Measurements from ENCODE around the gene INPP5A.
"Not testable (repeated sequence)": the region's sequence is repeated elsewhere in the genome, so short reads cannot be mapped to it uniquely, and the experiment has no call there.

Gene INPP5A, protein sequence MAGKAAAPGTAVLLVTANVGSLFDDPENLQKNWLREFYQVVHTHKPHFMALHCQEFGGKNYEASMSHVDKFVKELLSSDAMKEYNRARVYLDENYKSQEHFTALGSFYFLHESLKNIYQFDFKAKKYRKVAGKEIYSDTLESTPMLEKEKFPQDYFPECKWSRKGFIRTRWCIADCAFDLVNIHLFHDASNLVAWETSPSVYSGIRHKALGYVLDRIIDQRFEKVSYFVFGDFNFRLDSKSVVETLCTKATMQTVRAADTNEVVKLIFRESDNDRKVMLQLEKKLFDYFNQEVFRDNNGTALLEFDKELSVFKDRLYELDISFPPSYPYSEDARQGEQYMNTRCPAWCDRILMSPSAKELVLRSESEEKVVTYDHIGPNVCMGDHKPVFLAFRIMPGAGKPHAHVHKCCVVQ

DNA sequence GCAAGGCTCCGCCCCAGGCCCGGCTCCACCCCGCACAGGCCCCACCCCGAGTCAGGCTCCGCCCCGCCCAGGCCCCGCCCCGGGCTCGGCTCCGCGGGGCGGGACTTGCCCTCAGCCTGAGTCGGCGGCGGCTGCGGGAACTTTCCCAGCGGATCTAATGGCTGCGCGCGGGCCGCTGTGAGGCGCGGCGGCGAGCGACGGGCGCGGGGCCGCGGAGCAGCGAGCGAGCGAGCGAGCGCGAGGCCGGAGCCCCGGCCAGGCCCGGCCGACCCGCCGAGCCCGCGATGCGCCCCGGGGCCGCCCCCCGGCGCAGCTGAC lies at the start of gene INPP5A:
Gene INPP5A (plus strand): TSS at position 104 of the 318 bp plus-strand sequence. CDS start 310 bp downstream, outside the sequence.
- DNase-seq: no peak

DNA sequence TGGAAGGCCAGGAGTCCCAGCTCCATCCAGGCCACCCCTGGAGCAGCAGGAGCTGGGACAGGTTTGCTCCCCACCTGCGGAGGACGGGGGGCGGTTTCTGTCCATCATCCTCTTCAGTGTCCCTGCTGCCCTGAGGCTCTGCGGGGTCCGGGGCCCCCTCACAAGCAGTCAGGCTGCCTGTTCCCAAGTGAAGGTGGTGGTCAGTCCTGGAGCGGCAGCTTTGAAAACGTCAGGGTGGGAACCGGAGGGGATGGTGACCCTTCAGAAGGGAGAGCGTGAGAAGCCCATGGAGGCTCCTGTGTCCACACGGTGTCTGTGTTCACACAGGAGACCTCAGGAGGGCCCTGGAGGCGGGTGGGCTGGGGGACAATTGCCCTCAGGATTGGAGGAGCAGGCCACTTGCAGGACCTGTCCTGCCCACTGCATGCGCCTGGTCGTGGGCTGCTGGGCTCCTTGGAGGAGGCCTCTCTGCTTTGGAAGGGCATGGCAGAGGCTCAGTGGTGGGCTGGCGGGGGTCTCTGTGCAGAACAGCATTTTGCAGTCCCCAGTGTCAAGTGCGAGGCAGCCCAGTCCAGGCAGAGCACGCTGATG lies 49.3 kb upstream of the INPP5A start:
- DNase-seq: no peak

DNA sequence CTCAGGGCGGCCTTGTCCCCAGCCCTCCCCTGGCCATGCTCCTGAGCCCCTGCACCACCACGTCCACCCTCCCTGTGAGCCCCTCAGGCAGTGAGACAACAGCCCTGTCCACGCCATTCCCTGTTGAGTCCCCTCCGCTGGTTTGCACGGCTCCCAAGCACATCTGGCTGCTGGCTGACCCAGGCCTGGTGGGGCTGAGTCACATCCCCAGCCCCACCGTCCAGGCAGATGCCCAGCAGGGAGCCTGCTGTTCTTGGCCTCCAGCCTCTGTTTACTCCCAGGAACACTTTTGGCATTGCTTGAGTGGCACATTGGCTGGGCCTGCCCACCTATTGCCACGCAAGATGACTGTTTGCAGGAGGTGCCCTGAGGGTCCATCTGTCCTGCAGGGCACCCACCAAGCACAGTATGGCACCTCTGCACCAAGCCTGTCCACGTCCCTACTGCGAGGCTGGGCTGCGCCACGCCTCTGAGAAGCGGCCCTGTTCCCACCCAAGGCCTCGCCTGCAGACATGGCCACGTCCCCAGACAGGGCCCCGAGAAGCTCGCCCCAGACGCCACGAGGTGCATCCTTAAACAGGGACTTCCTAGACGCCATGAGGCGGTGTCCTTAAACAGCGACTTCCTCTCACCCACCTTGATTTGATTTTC lies 48.4 kb upstream of the INPP5A start:
- no peak for DNase-seq

DNA sequence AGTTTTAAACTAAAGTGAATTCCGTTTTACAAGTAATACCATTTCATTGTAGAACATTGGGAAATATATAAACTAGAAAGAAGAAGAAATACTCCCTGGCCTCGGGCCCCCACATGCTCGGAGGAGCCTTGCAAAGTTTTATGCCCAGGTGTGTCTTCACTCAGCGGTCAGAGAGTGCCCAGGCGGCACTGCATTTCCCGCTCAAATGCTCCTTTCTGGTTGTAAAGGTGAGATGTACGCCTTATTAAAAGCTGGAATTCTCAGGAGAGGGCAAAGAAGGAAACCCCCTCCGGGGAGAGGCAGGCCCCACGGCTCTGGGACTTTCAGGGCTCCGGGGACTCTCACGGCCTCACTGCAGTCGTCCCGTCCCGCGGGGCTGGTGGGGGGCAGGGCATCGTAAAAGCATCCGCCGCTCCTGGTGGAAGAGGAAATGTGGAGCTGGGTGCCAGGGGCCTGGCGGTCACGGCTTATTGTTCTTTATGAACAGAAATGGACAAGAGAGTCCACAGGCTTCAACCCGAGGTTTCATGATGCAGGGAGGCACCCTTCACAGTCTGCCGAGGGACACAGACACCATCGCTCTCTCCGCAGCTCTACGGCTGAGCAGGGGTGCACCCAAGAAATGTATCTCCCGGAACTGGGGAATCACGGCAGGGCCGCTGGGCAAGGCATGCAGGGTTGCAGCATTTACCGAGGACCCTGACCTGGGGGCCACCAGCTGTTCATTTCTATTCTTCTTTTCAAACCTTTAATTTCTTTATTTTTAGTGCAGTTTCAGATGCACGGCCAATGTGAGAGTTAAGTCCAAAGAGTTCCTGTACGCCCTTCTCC lies 47.7 kb upstream of the INPP5A start:
- no peak for DNase-seq

DNA sequence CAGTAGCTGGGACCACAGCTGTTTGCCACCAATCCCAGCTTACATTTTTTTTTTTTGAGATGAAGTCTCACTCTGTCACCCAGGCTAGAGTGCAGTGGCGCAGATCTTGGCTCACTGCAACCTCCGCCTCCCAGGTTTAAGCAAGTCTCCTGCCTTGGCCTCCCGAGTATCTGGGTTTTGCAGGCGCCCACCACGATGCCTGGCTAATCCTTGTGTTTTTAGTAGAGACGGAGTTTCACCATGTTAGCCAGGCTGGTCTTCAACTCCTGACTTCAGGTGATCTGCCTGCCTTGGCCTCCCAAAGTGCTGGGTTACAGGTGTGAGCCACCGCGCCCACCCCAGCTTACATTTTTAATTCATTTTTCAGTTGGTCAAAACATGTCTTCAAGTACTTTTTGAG lies 46.1 kb upstream of the INPP5A start:
- not testable (repeated sequence) for DNase-seq

DNA sequence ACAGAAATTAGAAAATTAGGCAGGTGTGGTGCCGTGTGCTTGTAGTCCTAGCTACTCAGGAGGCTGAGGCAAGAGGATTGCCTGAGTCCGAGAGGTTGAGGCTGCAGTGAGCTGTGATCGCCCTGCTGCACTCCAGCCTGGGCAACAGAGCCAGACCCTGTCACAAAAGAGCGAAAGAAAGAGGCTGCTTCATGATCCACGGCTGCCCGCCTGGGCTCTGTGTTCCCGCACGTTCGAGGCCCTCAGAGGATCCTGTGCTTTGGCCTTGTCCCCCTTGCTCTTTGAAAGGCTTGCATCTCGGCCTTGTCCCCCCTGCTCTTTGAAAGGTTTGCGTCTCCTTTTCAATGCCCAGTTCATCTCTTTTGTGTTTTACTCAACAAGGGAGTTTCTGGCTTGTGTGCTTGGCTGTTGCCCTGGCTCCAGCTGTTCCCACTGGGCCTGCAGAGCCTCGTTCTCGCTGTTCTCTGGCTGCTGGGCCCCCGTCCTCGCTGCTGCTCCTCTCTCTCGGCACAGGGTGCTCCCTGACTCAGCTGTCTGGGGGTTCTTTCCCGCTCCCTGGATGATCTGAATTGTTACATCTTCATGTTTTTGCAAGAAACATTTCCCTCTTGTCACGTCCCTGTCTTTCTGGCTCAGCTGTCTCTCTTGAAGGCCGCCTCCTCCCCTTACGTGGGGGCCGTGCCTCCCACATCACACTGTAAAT lies 45.1 kb upstream of the INPP5A start:
- DNase-seq: no peak

DNA sequence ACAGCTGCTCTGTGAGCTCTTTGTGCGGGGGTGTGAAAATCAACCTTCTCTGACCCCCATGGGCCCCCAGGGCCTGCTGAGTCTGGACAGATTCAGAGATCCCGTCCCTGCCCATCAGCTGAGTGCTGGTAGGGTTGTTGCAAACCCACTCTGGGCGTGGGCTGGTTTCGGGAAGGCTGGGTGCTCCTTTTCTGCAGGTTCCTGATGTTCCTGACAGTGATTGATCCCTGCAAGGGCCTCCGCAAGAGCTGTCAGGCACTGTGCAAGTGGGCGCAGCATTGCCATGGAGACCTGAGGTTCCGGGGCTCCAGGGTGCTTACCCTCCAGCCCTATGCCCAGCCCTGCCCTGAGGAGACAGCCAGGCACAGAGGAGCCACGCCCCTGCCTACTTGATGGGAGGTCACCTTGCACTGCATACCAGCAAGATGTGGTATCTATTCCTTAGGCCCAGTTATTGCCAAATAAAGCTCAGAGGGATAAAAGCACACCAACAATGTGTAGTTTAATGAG lies 44.3 kb upstream of the INPP5A start:
- no peak for DNase-seq

DNA sequence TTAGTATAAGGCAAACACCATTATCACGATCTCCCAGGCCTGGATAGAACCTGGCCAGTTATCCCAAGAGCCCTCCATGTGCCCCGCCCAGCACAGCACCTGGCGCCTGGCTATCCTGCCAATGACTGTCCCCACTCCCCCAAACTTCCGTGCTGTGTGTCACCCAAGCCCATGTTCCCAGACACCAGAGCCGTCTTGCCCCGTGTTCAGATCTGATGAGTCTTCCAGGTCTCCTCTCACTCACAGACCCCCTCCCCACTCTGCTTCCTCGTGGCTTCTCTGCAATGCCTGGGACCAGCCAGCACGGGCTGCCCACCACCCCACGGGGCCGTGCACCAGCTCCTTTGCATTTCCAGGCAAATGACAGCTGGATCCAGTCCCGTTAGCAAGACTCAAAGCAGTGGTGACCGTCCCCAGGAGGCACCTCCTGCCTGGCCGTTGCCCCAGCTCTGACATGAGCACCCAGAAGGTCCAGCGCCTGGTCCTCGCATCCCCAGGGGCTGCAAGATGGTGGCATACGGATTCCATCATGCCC lies 43.8 kb upstream of the INPP5A start:
- no peak for DNase-seq

DNA sequence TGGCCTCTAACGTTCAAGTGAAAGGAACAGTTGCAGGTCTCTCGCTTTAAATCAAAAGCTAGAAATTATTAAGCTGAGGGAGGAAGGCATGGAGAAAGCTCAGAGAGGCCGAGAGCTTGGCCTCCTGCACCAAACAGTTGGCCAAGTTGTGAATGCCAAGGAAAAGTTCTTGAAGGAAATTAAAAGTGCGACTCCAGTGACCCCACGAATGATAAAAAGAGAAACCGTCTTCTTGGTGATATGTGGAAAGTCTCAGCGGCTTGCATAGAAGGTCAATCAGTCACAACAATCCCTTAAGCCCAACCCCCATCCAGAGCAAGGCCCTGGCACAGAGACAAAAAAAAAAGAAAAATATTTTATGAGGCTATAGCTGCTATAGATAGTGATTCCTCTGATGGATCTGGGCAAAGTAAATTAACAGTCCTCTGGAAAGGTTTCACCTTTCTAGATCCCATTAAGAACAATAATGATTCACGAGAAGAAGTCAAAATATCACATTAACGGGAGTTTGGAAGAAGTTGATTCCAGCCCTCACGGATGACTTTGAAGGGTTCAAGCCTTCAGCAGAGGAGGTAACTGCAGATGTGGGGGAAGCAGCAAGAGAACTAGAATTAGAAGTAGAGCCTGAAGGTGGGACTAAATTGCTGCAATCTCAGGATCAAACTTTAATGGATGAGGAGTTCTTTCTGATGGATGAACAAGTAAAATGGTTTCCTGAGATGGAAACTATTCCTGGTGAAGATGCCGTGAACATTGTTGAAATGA lies 42.5 kb upstream of the INPP5A start:
- no peak for DNase-seq

DNA sequence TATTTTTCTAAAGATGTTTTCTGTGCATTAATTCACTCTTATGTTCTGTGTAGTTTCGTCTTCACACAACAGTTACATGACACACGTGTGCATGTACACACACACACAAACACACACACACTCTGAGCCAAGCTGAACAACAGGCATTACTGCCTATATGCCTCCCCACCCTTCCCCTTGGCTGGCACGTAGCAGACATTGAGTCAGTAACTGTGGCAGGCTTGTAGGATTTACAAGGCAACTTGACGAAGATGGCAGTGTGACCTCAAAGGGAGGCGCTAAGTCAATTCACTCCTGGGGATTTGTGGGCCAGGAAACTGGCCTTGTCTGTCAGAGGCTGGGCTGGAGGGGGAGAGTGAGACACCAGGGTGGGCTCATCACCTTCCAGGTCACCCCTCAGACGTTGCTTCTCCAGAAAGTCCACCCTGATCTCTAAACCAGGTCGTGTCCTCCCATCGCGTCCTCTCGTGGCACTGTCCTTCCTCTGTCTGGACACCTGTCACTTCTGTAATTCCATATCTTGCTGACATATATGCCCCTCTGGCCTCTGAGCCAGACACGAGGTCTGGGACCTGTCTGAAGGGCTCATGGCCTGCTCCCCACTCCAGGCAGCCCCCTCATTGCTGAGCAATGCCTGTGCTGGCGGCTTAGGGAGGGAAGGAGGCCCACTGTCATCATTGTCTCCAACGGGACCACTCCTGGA lies 41.1 kb upstream of the INPP5A start:
- DNase-seq: no peak

DNA sequence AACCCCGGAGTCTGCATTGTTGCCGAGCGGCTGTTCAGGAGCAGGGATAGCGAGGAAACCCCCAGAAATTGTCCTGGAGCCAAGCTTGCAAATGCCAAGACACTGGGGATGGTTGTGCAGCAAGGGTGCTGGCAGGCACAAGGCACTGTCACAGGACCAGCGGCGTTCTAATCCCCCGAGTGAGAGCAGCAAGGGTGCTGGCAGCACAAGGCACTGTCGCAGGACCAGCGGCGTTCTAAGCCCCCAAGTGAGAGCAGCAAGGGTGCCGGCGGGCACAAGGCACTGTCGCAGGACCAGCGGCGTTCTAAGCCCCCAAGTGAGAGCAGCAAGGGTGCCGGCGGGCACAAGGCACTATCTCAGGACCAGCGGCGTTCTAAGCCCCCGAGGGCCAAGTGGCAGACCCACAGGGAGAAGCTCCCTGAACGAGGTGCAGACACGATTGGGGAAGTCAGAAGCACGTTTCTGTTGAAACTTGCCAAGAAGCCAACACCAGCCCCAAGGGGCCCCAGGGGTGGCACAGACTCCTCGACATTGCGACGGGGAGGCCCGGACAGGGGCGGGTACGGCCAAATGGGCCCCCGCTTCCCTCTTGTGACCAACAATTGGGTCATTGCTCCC lies 40.4 kb upstream of the INPP5A start:
- no peak for DNase-seq

DNA sequence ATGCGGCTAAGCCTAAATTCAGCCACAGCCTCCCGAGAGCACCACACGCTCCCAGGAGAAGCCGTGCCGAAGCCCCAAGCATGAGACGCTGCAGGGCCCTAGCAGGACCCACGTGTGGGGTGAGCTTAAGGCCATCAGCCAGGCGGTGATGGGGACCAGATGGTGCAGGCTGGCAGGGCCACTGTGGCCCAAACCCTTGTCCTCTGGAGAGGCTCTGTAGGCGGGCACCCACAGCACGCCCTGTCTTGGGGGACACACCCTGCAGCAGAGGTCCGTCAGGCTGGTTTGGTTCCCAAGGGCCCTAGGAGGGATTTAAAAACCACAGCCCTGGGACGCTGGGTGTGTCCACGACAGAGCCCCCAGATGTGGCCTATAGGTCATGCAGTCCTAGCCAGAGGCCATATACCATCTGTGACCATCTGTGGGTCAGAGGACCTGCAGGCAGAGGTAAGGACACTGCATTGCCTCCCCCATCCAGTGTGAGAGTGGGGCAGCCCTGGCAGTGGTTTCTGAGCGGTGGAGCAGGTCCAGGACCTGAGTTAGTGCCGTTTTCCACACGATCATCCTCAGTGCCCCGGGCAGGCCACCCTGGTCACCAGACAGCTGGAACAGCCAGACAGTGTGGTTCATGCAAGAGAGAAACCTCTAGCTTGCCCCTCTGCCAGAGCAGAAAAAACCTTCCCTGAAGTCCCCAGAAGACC lies 39.6 kb upstream of the INPP5A start:
- no peak for DNase-seq

DNA sequence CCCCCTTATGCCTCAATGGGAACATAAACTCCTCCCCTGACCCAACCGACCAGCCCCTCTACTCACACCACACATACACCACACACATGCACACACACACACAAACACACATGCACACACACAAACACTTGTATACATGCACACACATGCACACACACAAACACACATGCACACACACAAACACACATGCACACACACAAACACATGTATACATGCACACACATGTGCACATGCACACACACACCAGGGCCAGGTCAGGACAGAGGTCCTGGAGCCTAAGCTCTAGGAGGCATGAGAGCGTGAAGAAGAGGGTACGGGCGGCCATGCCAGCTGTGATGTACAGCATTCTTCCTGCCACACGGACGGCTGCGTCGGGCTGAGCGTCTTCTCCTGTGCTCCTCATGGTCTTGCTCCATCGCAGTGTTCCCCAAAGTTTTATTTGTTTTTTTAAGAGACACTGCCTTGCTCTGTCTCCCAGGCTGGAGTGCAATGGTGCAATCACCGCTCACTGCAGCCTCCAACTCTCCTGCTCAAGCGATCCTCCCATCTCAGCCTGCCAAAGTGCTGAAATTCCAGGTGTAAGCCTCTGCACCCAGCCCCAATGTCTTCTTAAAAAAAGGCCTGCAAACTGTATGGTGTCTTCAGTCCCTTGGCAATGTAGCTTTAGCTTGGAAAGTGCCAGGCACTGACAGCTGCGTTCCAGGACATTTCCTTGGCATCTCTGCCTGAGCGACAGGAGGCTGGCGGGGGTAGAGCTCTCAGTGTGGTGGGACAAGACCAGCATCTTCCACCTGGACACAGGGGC lies 38.8 kb upstream of the INPP5A start:
- no peak for DNase-seq

DNA sequence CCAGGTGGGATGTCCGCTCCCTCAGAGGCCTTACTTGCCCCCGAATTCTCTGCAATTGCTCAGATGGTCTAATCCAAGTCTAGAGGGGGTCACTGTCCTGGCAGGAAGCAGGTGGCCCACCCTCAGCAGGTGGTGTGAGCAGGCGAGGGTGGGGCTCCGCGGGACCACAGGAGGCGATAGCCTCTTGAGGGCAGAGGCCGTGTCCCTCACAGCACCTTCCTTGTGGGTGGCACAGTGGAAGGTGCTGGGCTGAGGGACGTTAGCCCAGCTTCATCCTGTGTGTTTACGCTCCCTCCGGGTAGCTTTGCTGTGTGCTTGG lies 38.3 kb upstream of the INPP5A start:
- DNase-seq: no peak

DNA sequence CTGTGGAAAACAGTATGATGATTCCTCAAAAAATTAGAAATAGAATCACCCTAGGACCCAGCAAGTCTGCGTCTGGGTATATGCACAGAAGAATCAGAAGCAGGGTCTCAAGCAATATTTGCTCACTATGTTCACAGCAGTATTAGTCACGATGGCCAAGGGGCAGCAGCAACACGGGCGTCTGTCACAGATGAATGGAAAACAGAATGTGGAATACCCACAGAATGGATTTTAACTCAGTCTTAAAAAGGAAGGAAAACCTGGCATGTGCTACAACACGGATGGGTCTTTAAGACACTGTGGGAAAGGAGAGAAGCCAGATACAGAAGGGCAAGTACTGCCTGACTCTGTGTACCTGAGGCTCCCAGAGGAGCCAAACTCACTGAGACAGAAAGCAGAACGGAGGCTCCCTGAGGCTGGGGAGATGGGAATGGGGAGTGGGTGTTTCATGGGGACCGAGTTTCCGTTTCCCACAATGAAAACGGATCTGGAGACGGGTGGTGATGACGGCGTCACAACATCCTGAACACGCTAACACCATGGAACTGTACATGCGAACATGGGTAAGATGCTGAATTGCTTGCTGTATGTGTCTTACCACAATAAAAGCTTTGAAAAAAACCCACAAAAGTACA lies 36.7 kb upstream of the INPP5A start:
- no peak for DNase-seq

DNA sequence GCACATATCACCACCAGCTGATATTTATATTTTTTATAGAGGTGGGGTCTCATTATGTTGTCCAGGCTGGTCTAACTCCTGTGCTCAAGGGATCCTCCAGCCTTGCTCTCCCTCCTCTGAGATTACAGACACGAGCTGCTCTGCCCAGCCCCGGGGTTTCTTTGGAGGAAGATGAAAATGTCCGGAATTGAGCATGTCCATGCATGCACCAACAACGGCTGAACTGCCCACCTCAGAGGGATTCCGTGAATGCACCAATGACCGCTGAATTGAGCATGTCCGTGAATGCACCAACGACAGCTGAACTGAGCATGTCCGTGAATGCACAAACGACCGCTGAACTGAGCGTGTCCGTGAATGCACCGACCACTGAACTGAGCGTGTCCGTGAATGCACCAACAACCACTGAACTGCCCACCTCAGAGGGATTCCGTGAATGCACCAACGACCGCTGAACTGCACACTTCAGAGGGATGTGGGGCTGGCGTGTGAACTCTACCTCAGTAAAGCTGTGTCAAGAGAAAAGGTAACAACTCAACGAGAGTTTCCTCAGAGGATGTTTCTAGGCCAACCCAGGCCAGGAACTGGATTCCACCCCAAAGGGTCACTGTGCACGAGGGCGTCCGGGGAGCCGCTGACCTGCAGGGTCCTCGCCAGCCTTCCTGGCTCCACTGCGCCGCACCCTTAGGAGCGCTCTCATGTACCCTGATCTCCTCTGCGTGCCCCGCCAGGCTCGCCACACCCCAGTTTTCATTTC lies 34.9 kb upstream of the INPP5A start:
- no peak for DNase-seq

DNA sequence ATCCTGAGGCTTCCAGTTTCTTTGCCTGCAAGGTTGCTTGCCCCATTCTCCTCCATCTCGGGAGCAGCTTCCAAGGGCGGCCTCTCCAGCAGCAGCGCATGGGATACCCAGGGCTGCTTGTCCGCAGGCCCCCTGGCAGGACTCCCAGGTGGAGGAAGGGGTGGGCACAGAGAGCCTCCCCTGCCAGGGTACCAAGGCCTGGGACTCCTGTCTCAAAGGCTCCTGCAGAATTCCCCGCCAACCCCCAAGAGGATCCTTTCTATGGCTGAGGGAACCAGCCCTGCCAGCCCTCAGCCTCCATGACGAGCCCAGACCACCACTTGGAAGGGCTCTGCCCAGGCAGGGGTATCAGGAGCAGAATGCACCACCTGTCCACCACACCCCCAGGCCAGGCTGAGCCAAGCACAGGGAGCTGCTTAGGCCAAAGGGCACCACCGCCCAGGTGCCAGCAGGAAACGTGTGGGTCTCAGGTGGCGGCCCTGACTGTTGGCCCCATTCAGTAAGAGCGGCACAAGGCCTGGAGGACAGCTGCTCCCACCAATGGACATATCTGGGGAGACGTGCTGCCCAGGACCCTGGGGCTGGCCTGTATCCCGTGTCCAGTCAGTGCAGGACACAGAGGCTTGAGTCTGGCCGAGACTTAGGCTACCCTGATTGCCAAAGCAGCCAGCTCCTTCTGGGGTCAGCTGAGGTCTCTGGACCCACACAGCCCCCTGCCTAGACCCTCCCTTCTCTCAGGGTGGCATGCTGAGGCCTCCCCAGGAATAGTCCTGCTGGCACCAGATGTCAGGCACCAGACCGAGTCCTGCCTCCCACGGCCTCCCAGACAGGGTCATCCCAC lies 33.8 kb upstream of the INPP5A start:
- DNase-seq: no peak

All from NCI-H187 treated with DMSO at 0.1 percent for 48 hours (cell line).